ENCODE measurements around the gene TM9SF1. TPM values are rescaled to one million over a fixed set of nuclear protein-coding genes. Genes with fewer than 3 reads are reported as not detected.

Gene TM9SF1
- total and polyA plus RNA-seq, 9 of the 15 experiments (the other 6 are each of a cell fraction or from before 2014, with no cell fraction given), result 5.3 to 20.3 (median 11.8) TPM

GRCh38 chr14:24195186-24196070 is at the start of gene TM9SF1 (continued):
- TF ChIP-seq E2F5 (CRISPR knock-in tag; IDR thresholded peaks at IDR 0.05) (peak; percentile 71; the same call in 1 of the 2 replicates), NCOA4 (IDR thresholded peaks at IDR 0.05; ENCODE audit: partially characterized antibody) (no peak), SIN3A (IDR thresholded peaks at IDR 0.05; ENCODE audit: borderline replicate concordance in 2 of 2, control insufficient read depth in 1 of 2, low read depth in 2 of 2, low read length in 2 of 2) (peak; percentile 57 to 58; a peak in 2 of 4 replicates), PHF8 (IDR thresholded peaks at IDR 0.05; ENCODE audit: borderline replicate concordance, low read length) (peak; percentile 79; the same call in 1 of the 2 replicates), ZKSCAN3 (CRISPR knock-in tag; IDR thresholded peaks at IDR 0.05) (no peak), OTX1 (CRISPR knock-in tag; IDR thresholded peaks at IDR 0.05) (no peak), CCNT2 (IDR thresholded peaks at IDR 0.05; ENCODE audit: borderline replicate concordance, extremely low read depth, insufficient read length, low read depth, low read length) (peak; percentile 8), HEY1 (CRISPR knock-in tag; IDR thresholded peaks at IDR 0.05; ENCODE audit: borderline replicate concordance) (no peak), HCFC1 (IDR thresholded peaks at IDR 0.05; ENCODE audit: low read depth, low read length) (peak; percentile 84), RERE (CRISPR knock-in tag; IDR thresholded peaks at IDR 0.05; ENCODE audit: borderline replicate concordance) (0 out of 2 replicates have a peak, but pooled peaks have one; percentile 43), HSF4 (CRISPR knock-in tag; IDR thresholded peaks at IDR 0.05; ENCODE audit: borderline replicate concordance) (no peak), MECOM (CRISPR knock-in tag; IDR thresholded peaks at IDR 0.05) (no peak), MTA2 (IDR thresholded peaks at IDR 0.05; ENCODE audit: low read depth) (no peak), MTA1 (IDR thresholded peaks at IDR 0.05; ENCODE audit: borderline replicate concordance) (no peak), ATF1 (CRISPR knock-in tag; IDR thresholded peaks at IDR 0.05) (no peak), ATF1 (tag; IDR thresholded peaks at IDR 0.05) (peak; percentile 97), RFX1 (IDR thresholded peaks at IDR 0.05) (peak; percentile 98), CREBBP (IDR thresholded peaks at IDR 0.05; ENCODE audit: low read depth, low read length) (no peak)
- TF ChIP-seq, protein P1, sequence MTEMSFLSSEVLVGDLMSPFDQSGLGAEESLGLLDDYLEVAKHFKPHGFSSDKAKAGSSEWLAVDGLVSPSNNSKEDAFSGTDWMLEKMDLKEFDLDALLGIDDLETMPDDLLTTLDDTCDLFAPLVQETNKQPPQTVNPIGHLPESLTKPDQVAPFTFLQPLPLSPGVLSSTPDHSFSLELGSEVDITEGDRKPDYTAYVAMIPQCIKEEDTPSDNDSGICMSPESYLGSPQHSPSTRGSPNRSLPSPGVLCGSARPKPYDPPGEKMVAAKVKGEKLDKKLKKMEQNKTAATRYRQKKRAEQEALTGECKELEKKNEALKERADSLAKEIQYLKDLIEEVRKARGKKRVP (CRISPR knock-in tag; IDR thresholded peaks at IDR 0.05), result 0 out of 2 replicates have a peak, but pooled peaks have one; percentile 10
- TF ChIP-seq, protein P2, sequence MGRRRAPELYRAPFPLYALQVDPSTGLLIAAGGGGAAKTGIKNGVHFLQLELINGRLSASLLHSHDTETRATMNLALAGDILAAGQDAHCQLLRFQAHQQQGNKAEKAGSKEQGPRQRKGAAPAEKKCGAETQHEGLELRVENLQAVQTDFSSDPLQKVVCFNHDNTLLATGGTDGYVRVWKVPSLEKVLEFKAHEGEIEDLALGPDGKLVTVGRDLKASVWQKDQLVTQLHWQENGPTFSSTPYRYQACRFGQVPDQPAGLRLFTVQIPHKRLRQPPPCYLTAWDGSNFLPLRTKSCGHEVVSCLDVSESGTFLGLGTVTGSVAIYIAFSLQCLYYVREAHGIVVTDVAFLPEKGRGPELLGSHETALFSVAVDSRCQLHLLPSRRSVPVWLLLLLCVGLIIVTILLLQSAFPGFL (CRISPR knock-in tag; IDR thresholded peaks at IDR 0.05), result no peak
